ENCODE results near the gene TBXAS1.
"Not testable (repeated sequence)": the region's sequence is repeated elsewhere in the genome, so short reads cannot be mapped to it uniquely, and the experiment has no call there.

The TBXAS1 gene

DNA sequence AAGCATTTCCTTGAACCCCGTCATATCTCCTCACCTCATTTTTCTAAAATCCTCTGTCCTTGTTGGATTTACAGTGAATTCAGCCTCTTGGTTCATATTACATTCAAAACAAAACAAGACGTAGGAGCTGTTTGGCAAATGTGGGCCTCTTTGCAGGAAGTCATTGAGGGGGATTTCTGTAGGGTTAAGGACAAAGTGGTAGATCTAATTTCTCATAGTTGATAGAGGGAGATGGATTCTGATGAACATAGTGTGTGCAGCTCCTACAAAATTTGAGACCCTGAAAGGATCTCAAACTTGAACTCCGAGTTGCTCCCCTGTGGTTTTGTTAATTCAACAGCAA, 682 bp downstream of the TBXAS1 start:
- Histone ChIP-seq H3K14ac (ENCODE audit: low read length in 2 of 2) (no peak overlapping the region), H3K9me3 (ENCODE audit: control insufficient read depth, low read length) (peaks cover 7% of the 10 kb centered on the region), H3K36me3 (ENCODE audit: control insufficient read depth in 1 of 2, insufficient read depth in 2 of 2, low read depth in 1 of 2, low read length in 2 of 2) (no peaks in the 10 kb centered on the region), H2BK120ac (ENCODE audit: low read depth, low read length) (no peak overlapping the region), H3K23ac (ENCODE audit: low read length in 2 of 2) (no peak overlapping the region), H2AFZ (ENCODE audit: low read depth, low read length) (no peak overlapping the region), H3K4me2 (ENCODE audit: low read length, poor library complexity, severe bottlenecking) (peak overlapping the region; percentile 17), H3K4ac (ENCODE audit: low read depth in 1 of 2, low read length in 2 of 2) (no peak overlapping the region), H2BK12ac (ENCODE audit: low read length in 2 of 2) (no peak overlapping the region), H3K27ac (ENCODE audit: low read length, poor library complexity, severe bottlenecking) (peak overlapping the region; percentile 97), H3K9ac (ENCODE audit: low read length) (no peak overlapping the region), H2BK5ac (ENCODE audit: low read depth, low read length, poor library complexity, severe bottlenecking) (peak overlapping the region; percentile 85), H4K91ac (ENCODE audit: low read length) (no peak overlapping the region), H3K4me1 (ENCODE audit: control insufficient read depth, insufficient read depth, low read depth, low read length) (peaks cover 21% of the 10 kb centered on the region), H2BK15ac (ENCODE audit: low read depth, poor library complexity, severe bottlenecking) (no peak overlapping the region), H3K18ac (ENCODE audit: low read depth in 1 of 2, low read length in 2 of 2) (no peak overlapping the region), H4K8ac (ENCODE audit: low read length) (no peak overlapping the region), H3K27me3 (ENCODE audit: control insufficient read depth in 1 of 2, insufficient read depth in 1 of 2, low read length in 2 of 2) (peaks cover 0 to 26% of the 10 kb centered on the region in 2 experiments), H3K79me1 (replicated peaks; ENCODE audit: low read length, poor library complexity, severe bottlenecking) (peaks cover 8% of the 10 kb centered on the region), H3K4me3 (ENCODE audit: insufficient read depth in 1 of 2, low read depth in 1 of 2, low read length in 2 of 2) (no peak overlapping the region), H2AK5ac (ENCODE audit: low read length, severe bottlenecking) (peak overlapping the region; percentile 79)
- no peak for DNase-seq
- 80% methylated on average over 2 of the region's 3 CpGs for WGBS

DNA sequence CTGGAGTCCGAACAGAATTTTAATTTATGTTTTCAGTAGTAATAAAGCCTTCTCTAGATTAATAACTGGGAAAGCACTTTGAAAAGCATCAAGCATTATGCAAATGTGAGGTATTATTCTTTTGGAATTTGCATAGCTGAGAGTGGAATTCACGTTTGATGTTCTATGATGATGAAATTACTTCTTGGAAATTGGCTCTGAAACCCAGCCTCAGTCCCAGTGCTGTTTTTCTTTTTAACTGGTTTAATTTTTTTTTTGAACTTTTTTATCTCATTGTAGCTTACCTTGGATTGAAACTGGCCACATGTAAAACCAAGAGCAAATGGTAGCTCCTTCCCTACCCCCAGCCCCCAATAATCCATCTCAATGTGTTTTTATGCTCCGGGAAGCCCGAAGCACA, 1.2 kb downstream of the TBXAS1 start:
- Histone ChIP-seq H3K4me3 (ENCODE audit: insufficient read depth in 1 of 2, low read depth in 1 of 2, low read length in 2 of 2) (no peak overlapping the region), H2BK5ac (ENCODE audit: low read depth, low read length, poor library complexity, severe bottlenecking) (peak overlapping the region; percentile 85), H2BK12ac (ENCODE audit: low read length in 2 of 2) (no peak overlapping the region), H3K27me3 (ENCODE audit: control insufficient read depth in 1 of 2, insufficient read depth in 1 of 2, low read length in 2 of 2) (peaks cover 0 to 26% of the 10 kb centered on the region in 2 experiments), H3K4ac (ENCODE audit: low read depth in 1 of 2, low read length in 2 of 2) (no peak overlapping the region), H3K4me1 (ENCODE audit: control insufficient read depth, insufficient read depth, low read depth, low read length) (peaks cover 19% of the 10 kb centered on the region), H2AFZ (ENCODE audit: low read depth, low read length) (no peak overlapping the region), H3K4me2 (ENCODE audit: low read length, poor library complexity, severe bottlenecking) (no peak overlapping the region), H3K27ac (ENCODE audit: low read length, poor library complexity, severe bottlenecking) (peak overlapping the region; percentile 97), H3K9ac (ENCODE audit: low read length) (no peak overlapping the region), H3K18ac (ENCODE audit: low read depth in 1 of 2, low read length in 2 of 2) (no peak overlapping the region), H4K91ac (ENCODE audit: low read length) (no peak overlapping the region), H3K36me3 (ENCODE audit: control insufficient read depth in 1 of 2, insufficient read depth in 2 of 2, low read depth in 1 of 2, low read length in 2 of 2) (no peaks in the 10 kb centered on the region), H4K8ac (ENCODE audit: low read length) (no peak overlapping the region), H3K14ac (ENCODE audit: low read length in 2 of 2) (no peak overlapping the region), H2BK120ac (ENCODE audit: low read depth, low read length) (no peak overlapping the region), H2AK5ac (ENCODE audit: low read length, severe bottlenecking) (no peak overlapping the region), H3K9me3 (ENCODE audit: control insufficient read depth, low read length) (peaks cover 7% of the 10 kb centered on the region), H3K23ac (ENCODE audit: low read length in 2 of 2) (no peak overlapping the region), H3K79me1 (replicated peaks; ENCODE audit: low read length, poor library complexity, severe bottlenecking) (peaks cover 6% of the 10 kb centered on the region), H2BK15ac (ENCODE audit: low read depth, poor library complexity, severe bottlenecking) (no peak overlapping the region)
- WGBS = 50% methylated on average over 1 of the region's 4 CpGs
- no peak for DNase-seq

DNA sequence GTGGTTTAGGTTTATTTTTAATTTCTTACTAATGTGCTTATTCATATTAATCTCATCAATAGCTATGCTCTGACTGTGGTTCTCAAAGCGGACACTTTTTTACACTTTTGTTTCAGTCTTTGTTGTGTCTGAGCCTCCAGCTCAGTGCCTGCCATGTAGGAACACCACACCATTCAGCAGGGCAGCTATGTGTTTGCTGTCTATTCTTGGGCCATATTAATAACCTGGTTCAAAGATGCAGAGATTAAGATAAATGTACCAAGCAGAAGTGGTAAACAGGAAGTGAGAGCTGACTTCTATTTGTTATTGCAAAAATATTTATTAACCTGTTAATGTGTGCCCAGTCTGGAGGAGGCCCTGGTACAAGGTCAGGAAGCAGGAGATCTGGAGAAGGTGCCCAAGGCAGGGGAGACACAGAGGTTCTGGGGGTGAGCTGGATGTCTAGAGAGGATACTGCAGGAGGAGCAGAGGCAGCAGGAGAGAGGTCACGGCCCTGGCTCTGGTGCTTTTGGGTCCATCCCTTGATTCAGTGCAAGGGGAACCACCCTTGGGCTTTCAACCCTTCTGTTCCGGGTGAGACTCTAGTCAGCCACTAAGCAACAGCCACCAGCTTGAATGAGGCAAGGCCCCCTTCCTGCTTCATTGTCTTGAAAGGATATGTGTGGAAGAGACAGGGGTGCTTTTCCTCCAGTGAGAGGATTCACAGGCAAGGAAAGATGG, 1.9 kb downstream of the TBXAS1 start:
- no peak for DNase-seq
- Histone ChIP-seq H3K27me3 (ENCODE audit: control insufficient read depth in 1 of 2, insufficient read depth in 1 of 2, low read length in 2 of 2) (peaks cover 0 to 26% of the 10 kb centered on the region in 2 experiments), H2BK5ac (ENCODE audit: low read depth, low read length, poor library complexity, severe bottlenecking) (no peak overlapping the region), H4K8ac (ENCODE audit: low read length) (no peak overlapping the region), H3K4me3 (ENCODE audit: insufficient read depth in 1 of 2, low read depth in 1 of 2, low read length in 2 of 2) (no peak overlapping the region), H3K4me1 (ENCODE audit: control insufficient read depth, insufficient read depth, low read depth, low read length) (peaks cover 16% of the 10 kb centered on the region), H3K18ac (ENCODE audit: low read depth in 1 of 2, low read length in 2 of 2) (no peak overlapping the region), H2BK15ac (ENCODE audit: low read depth, poor library complexity, severe bottlenecking) (no peak overlapping the region), H3K4ac (ENCODE audit: low read depth in 1 of 2, low read length in 2 of 2) (no peak overlapping the region), H3K23ac (ENCODE audit: low read length in 2 of 2) (no peak overlapping the region), H3K14ac (ENCODE audit: low read length in 2 of 2) (no peak overlapping the region), H3K9me3 (ENCODE audit: control insufficient read depth, low read length) (peaks cover 7% of the 10 kb centered on the region), H3K9ac (ENCODE audit: low read length) (no peak overlapping the region), H2BK120ac (ENCODE audit: low read depth, low read length) (no peak overlapping the region), H3K36me3 (ENCODE audit: control insufficient read depth in 1 of 2, insufficient read depth in 2 of 2, low read depth in 1 of 2, low read length in 2 of 2) (no peaks in the 10 kb centered on the region), H3K27ac (ENCODE audit: low read length, poor library complexity, severe bottlenecking) (peak overlapping the region; percentile 97), H2BK12ac (ENCODE audit: low read length in 2 of 2) (peak overlapping the region in 1 of 2 experiments; percentile 29), H4K91ac (ENCODE audit: low read length) (no peak overlapping the region), H3K4me2 (ENCODE audit: low read length, poor library complexity, severe bottlenecking) (no peak overlapping the region), H2AK5ac (ENCODE audit: low read length, severe bottlenecking) (peak overlapping the region; percentile 88), H2AFZ (ENCODE audit: low read depth, low read length) (no peak overlapping the region), H3K79me1 (replicated peaks; ENCODE audit: low read length, poor library complexity, severe bottlenecking) (peaks cover 5% of the 10 kb centered on the region)
- 91% methylated on average over 3 of the region's 3 CpGs for WGBS

DNA sequence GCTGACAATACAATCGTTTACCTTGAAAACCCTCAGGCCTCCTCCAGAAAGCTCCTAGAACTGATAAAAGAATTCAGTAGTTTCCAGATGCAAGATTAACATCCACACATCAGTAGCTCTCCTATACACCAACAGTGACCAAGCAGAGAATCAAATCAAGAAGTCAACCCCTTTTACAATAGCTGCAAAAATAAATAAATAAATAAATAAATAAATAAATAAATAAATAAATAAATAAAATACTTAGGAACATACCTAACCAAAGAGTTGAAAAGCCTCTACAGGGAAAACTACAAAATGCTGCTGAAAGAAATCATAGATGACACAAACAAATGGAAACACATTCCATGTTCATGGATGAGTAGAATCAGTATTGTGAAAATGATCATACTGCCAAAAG, 6.8 kb downstream of the TBXAS1 start:
- H2BK15ac ChIP-seq (ENCODE audit: low read depth, poor library complexity, severe bottlenecking); H4K91ac ChIP-seq (ENCODE audit: low read length); H3K9me3 ChIP-seq (ENCODE audit: control insufficient read depth, low read length); H3K27ac ChIP-seq (ENCODE audit: low read length, poor library complexity, severe bottlenecking); H3K36me3 ChIP-seq (ENCODE audit: control insufficient read depth in 1 of 2, insufficient read depth in 2 of 2, low read depth in 1 of 2, low read length in 2 of 2); H3K4me1 ChIP-seq (ENCODE audit: control insufficient read depth, insufficient read depth, low read depth, low read length); H3K14ac ChIP-seq (ENCODE audit: low read length in 2 of 2); H3K9ac ChIP-seq (ENCODE audit: low read length); H3K79me1 ChIP-seq (replicated peaks; ENCODE audit: low read length, poor library complexity, severe bottlenecking); H3K4ac ChIP-seq (ENCODE audit: low read depth in 1 of 2, low read length in 2 of 2); H3K4me3 ChIP-seq (ENCODE audit: insufficient read depth in 1 of 2, low read depth in 1 of 2, low read length in 2 of 2); H2BK5ac ChIP-seq (ENCODE audit: low read depth, low read length, poor library complexity, severe bottlenecking); H2AFZ ChIP-seq (ENCODE audit: low read depth, low read length); H3K18ac ChIP-seq (ENCODE audit: low read depth in 1 of 2, low read length in 2 of 2); H2AK5ac ChIP-seq (ENCODE audit: low read length, severe bottlenecking); H2BK120ac ChIP-seq (ENCODE audit: low read depth, low read length); H4K8ac ChIP-seq (ENCODE audit: low read length); H3K23ac ChIP-seq (ENCODE audit: low read length in 2 of 2); DNase-seq; H3K4me2 ChIP-seq (ENCODE audit: low read length, poor library complexity, severe bottlenecking); H2BK12ac ChIP-seq (ENCODE audit: low read length in 2 of 2): not testable (repeated sequence)
- peaks cover 0 to 13% of the 10 kb centered on the region in 2 experiments for H3K27me3 ChIP-seq (ENCODE audit: control insufficient read depth in 1 of 2, insufficient read depth in 1 of 2, low read length in 2 of 2)
- 96% methylated on average over 1 of the region's 1 CpG for WGBS

All from mesenchymal stem cell (in vitro differentiated cells and primary cell).